T47D (cell line): ENCODE data around the gene DCP1B.
"Not testable (repeated sequence)": the region's sequence is repeated elsewhere in the genome, so short reads cannot be mapped to it uniquely, and the experiment has no call there.

ENCODE experiments used
- DNase-seq, 2 experiments: peaks; one replicate each; pipeline versions ENCODE4 v3.0.0 to v3.0.0-alpha.2; 2011 to 2012; ENCODE audit warnings: low read depth in 1 of 2, low spot score in 1 of 2
- JUND ChIP-seq: IDR thresholded peaks from 2 replicates; pipeline ENCODE4 v1.6.1; 2012; ENCODE audit warnings: low read depth
- in situ Hi-C: cut with HindIII; loops from 2 replicates; pipeline ENCODE4 v1.10.0; 2016; ENCODE audit warnings: low sequenced_read_pairs, low pct_unique_long_range_greater_than_20kb

The DCP1B gene

DNA sequence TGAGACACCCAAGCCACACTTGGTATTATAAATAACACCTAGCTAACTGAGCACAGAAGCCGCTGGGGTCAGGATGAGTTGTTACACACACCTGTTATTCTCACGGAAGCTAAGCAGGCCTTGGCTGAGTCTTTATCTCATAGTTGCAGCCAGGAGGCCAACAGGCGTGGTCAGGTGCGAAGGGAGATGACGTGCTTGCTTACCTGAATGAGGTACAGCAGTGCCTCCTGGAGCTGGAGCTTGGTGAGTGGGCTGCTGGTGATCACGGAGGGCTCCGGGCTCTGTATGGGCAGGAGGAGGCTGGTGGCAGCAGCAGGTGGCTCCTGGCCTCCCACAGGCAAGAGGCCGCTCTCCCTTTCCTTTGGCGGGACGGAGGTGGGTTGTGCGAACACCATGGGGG lies 55.4 kb downstream of the DCP1B start:
- no peak for TF ChIP-seq JUND
- no peak for DNase-seq
- in situ Hi-C loops = no loop called here

DNA sequence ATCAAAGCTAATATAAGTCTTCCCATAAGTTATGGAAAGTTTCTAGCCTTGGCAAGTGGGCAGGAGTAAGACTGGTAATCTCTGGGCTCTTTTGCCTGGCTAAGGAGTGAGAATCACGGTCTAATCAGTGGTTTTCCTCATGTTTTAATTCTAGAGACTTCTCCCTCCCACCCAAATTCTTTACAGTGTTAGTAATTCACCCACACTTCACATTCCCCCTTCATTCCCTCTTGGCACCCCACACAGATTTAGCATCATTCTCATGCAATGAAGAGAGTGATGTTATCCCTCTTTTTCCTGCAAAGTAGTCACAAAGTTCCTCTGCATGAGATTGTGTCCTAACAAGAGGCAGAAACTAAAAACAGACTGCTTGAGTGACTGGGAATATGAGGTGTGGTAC lies 57.2 kb downstream of the DCP1B start:
- in situ Hi-C loops = no loop called here
- no peak for DNase-seq
- no peak for TF ChIP-seq JUND

DNA sequence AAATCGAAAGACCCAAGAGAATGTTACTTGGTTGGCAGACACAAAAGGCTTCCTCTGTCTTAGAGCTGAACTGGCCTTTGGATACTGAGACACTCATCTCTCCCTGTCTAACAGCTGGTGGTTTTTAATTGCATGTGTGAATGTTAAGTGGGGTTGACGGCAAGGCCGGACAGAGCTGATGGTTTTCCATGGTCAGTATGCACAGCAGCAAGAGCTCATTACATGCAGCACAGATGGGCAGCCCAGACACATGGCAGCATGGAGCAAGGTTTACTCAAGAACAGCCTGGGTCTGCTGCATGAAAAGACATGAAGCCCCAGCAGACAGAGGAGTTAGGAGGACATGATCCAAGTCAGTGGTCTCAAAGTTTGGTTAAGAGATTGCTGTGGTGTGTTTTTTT lies 58.0 kb downstream of the DCP1B start:
- TF ChIP-seq JUND = no peak

DNA sequence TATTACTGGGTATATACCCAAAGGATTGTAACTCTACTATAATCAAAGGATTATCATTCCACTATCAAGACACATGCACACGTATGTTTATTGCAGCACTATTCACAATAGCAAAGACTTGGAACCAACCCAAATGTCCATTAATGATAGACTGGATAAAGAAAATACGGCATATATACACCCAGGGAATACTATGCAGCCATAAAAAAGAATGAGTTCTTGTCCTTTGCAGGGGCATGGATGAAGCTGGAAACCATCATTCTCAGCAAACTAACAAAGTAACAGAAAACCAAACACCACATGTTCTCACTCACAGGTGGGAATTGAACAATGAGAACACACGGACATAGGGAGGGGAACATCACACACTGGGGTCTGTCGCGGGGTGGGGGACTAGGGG lies 58.8 kb downstream of the DCP1B start:
- in situ Hi-C loops = not testable (repeated sequence)

More for the DNA sequence above, 58.0 kb downstream of the DCP1B start:
- in situ Hi-C loops = no loop called here
- no peak for DNase-seq

DNA sequence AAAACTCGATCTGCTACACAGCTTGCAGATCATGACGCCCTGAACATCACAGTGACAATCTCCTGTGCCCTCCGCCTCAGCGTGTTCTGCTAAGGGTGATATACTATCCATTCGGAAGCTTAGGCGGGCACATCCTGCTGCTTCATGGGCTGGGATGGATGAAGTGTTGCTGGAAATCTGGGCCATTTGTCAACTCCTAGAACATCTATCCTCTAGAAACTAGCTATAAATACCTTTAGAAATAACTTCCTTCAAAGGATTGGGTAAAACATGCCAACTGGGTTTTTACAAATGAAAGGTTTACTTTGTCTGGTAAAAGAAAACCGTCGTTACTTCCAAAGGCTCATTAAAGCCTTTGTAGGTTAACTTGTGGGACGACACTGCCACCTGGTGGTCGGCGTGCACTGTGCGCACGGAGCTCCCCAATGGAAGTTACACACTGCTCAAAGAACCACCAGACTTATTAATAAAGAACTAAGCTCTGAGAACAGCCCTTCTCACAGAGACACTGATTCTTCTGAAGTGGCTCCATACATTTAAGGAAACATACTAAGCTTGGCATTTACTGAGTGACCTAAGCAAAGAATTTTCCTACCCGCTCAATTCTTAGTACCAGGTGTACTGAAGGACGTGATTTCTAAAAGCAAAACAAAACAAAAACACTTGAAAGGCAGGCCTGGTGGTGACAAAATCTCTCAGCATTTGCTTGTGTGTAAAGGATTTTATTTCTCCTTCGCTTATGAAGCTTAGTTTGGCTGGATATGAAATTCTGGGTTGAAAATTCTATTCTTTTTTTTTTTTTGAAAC lies 64.3 kb downstream of the DCP1B start:
- DNase-seq = peak; percentile 55 to 83
- in situ Hi-C loops = no loop called here
- TF ChIP-seq JUND = no peak

More for the DNA sequence above, 58.8 kb downstream of the DCP1B start:
- not testable (repeated sequence) for DNase-seq

DNA sequence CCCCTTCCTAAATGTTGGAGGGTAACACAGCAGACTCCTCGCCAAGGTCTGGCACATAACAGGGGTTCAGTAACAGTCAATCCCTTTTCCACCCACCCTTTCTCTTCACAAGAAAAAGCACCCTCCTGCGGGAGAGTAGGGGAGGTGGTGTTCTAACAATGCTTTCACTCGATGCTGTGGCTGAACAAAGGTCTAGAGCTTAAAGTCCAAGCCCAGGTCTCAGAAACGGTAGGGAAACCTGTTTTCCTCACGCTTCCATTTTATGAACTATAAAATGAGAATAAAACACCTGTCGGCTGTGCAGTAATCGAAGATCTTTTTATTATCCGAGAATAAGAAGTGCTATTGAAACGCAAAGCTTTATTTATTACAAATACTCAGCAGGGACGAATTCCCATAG lies 64.9 kb downstream of the DCP1B start:
- in situ Hi-C loops = no loop called here
- DNase-seq = no peak
- TF ChIP-seq JUND = no peak

DNA sequence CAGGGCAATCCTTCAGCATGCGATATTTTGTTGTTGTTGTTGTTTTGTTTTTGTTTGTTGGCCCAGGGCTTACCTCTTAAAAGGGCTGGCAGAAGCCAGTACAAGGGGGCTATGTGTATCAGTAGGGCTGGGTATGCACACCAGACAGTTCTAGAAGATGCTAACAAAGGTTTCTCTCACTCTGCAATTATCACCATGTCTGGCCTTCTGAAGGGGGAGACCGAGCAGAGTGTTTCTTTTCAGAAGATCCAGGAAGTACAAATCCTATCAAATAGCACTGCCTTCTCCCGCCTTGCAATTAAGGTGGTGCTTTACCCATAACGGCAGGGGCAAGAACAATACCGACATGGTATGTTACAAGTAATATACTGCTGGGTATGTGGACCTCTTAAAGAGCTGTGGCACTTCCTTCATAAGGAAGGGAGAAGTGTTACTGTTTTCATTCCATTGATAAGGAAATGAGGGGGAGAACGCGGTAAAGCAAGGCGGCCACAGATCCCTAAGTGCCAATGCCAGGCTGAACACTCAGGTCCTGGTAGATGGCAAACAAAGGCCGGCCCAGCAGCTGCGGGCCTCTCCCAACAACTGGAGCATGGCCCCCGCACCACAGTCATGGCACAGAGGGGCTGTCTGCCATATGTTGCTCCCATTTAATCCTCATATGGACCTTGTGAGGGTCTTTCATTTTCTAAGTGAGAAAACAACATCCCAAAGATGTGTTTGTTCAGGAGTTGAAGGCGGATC lies 66.6 kb downstream of the DCP1B start:
- in situ Hi-C loops = no loop called here
- no peak for TF ChIP-seq JUND
- DNase-seq = no peak

DNA sequence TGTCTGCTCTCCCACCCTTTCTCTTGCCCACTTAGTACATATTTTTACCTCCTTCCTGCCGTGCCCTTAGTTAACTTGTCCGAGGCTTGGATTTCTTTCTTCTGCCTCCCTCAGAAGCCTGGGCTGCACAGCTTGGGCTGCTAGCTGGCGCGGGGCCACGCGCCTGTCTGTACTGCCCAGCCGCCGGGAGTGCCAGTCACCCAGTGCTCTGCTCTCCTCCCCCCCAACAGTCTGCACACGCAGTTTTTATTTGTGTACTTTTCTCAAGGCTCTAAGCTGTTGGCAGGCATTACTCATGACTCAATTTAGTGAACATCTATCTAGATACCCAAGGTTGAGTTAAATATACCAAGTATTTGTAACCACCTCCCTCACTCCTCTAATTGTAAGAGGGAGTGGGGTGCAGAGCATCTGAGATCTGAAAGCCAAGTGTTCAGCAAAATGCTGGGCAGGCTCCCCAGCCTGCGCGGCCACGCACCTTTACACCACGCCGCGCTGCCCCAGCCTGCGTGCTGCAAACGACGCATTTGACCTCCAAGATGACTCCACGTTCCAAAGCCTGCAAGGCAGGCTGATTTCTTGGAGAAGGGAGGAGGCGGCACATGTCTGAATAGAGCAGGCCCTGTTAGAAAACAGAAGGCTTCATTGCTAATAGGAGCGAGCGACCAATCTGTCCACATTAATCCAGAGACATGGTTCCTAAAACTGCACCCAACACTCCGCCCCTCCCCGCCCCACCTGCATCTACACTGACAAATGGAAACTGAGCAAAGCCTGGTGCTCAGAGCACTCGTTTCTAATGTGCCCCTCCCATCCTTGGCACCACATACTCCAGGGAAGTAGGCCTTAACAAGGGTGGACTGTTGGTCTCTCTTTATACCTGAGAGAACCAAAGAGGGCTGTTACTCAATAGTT lies 67.6 kb downstream of the DCP1B start:
- no peak for TF ChIP-seq JUND
- in situ Hi-C loops = no loop called here
- peak; percentile 78 to 86 for DNase-seq

DNA sequence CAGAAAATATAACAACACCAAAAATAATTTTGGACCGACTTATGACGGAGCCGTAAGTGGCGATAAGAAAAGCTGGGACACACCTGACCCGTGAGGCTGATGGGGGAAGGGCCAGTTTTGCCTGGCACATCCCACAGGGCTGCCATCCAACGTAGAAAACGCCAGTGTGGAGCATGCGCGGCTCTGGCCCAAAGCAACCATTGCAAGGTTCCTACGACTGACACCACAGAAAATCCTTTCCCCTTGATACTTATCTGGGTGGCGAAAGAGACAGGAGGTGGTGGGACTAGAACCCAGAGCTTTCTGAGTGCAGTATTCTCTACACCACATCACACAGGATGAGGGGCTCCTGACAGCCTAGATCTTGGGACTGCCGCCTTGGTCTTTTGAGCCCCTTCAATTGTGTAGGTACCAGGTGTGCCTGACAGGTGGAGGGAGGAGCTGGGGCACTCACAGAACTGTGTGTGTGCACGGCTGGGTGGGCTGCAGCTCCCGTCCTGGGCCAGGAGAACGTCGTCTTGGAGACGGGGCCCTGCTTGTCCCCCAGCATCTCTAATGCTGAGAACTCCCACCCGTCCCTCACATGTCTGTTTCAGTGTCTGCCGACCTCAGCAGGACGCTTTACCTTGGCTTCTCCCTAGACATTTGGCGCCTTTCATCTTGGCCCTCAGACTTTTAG lies 68.4 kb downstream of the DCP1B start:
- TF ChIP-seq JUND = no peak
- in situ Hi-C loops = no loop called here
- no peak for DNase-seq

DNA sequence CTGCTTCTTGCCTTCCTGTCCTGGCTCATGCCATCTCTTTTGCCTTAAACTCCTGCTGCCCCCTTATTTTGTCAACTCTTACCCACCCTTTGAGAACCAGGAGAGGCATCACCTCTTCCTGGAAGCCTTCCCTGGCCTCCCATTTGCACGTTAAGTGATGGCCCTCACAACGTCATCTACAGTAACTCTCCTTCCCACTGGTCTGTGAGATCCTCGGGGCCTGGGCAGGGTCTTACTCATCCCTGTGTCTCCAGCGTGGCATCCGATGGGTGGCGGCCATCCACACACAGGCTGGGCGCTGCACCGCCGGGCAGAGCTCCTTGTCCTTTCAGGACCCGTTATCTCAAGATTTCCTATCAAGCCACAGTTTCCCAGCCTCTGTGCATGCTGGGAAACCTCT lies 69.0 kb downstream of the DCP1B start:
- no peak for DNase-seq
- TF ChIP-seq JUND = no peak
- in situ Hi-C loops = no loop called here

DNA sequence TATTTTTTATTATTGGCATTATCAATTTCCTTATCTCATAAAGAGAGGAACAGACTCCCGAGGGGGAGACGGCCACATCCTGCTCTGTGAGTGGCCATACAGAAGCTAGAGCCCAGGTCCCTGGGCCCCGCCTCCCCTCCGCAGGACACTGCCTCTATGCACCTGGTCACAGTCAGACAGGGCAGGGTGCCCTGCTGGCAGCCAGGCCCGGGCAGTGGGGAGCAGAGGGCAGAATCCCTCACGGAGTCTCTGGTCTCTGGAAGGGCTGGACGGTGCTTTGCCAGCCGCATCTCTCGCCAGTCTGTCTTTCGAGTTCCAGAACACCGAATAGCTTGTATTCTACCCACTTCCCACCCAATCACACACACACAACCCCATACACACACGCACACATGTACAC lies 69.4 kb downstream of the DCP1B start:
- DNase-seq = no peak
- TF ChIP-seq JUND = no peak
- in situ Hi-C loops = no loop called here

DNA sequence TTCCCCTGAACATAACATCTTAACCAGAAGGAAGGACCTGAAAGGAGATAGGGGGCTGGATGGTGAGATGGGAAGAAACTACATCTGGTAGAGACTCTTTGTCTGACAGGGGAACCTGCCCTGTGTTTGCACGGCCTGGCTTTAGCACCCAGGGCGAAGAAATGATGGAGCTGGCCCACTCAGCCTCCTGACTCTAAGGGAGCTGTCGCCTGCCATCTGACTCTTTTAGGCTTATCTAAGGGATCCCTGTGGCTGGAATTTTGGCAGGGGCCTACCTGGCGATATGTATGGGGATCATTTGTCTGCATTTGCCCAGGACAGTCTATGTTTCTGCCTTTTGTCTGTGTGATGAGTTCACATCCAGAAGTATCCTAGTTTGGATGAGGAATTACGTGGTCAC lies 70.2 kb downstream of the DCP1B start:
- no peak for TF ChIP-seq JUND
- DNase-seq = no peak
- in situ Hi-C loops = no loop called here
